Activated CD8-positive, alpha-beta T cell treated with anti-CD3 and anti-CD28 coated beads, Interleukin-2, amount 10 ng/mL, durations not matched to agents 7 days and 5 days (primary cell): ENCODE data around the gene GLYR1. TPM values are rescaled to one million over a fixed set of nuclear protein-coding genes. Genes with fewer than 3 reads are reported as not detected.
"Not testable (repeated sequence)": the region's sequence is repeated elsewhere in the genome, so short reads cannot be mapped to it uniquely, and the experiment has no call there.

Experiments used
- ATAC-seq: fragments of 150-1000 bp; cut with Tn5 transposase; one replicate; pipeline ENCODE4 v1.10.0; 2021; ENCODE audit warnings: moderate library complexity
- CTCF ChIA-PET: fragments of 350-600 bp; sonication (Branson Sonifier 250); formaldehyde crosslinking; loops from one replicate; lab custom pipeline; 2021; ENCODE audit warnings: antibody characterized with exemption; lab: Charles Lee
- POLR2A ChIA-PET: fragments of 350-600 bp; sonication (Branson Sonifier 250); formaldehyde crosslinking; loops from one replicate; lab custom pipeline; 2021; ENCODE audit warnings: antibody characterized with exemption; lab: Charles Lee
- DNase-seq: peaks from one replicate; pipeline ENCODE4 v3.0.0-alpha.2; 2020
- H3K27ac Mint-ChIP-seq: one replicate; pipeline ENCODE4 v1.8.0; 2021; ENCODE audit warnings: mild to moderate bottlenecking, mixed read lengths
- H3K27me3 Mint-ChIP-seq: one replicate; pipeline ENCODE4 v1.8.0; 2021; ENCODE audit warnings: low read depth, mixed read lengths
- H3K36me3 Mint-ChIP-seq: one replicate; pipeline ENCODE4 v1.8.0; 2021; ENCODE audit warnings: low read depth, mixed read lengths
- H3K4me1 Mint-ChIP-seq: one replicate; pipeline ENCODE4 v1.8.0; 2021; ENCODE audit warnings: low read depth, mixed read lengths
- H3K4me3 Mint-ChIP-seq: one replicate; pipeline ENCODE4 v1.8.0; 2021; ENCODE audit warnings: mild to moderate bottlenecking, mixed read lengths
- H3K9me3 Mint-ChIP-seq: one replicate; pipeline ENCODE4 v1.8.0; 2022; ENCODE audit warnings: mixed read lengths; ENCODE audit not compliant: insufficient read depth
- total RNA-seq, 2 experiments: library from RNA; stranded (reverse); gene quantifications; one replicate each; pipeline ENCODE4 v1.2.3, GENCODE V29; 2021

Gene GLYR1
- total RNA-seq, 2 experiments from 2014 or later = 92.2 to 95.7 TPM

DNA sequence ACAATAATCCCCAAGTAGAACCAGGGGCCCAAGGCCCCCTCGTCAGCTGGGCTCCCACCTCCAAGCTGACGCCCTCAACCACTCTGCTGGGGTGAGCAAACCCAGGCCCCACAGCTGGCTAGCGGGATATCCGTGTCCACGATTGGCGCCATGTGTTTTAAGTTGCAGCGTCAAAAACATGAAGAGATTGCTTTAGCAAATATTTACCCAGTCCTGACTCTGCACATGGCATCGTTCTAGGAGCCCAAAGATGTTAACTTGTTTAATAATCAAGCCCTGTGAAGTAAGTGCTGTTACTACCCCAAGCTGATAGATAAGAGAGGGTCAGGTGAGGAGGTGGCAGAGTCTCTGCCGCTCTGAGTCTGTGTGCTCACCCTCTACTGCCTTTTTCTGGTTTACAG is 58.6 kb downstream of the GLYR1 start:
- no peak for DNase-seq
- Mint-ChIP-seq H3K27ac (no peak overlapping the region), H3K36me3 (no peaks in the 10 kb centered on the region), H3K27me3 (peaks cover 3% of the 10 kb centered on the region), H3K4me3 (no peak overlapping the region), H3K9me3 (no peaks in the 10 kb centered on the region), H3K4me1 (peaks cover 7% of the 10 kb centered on the region)
- no peak for ATAC-seq
- ChIA-PET CTCF (no interaction called here), POLR2A (no interaction called here)

DNA sequence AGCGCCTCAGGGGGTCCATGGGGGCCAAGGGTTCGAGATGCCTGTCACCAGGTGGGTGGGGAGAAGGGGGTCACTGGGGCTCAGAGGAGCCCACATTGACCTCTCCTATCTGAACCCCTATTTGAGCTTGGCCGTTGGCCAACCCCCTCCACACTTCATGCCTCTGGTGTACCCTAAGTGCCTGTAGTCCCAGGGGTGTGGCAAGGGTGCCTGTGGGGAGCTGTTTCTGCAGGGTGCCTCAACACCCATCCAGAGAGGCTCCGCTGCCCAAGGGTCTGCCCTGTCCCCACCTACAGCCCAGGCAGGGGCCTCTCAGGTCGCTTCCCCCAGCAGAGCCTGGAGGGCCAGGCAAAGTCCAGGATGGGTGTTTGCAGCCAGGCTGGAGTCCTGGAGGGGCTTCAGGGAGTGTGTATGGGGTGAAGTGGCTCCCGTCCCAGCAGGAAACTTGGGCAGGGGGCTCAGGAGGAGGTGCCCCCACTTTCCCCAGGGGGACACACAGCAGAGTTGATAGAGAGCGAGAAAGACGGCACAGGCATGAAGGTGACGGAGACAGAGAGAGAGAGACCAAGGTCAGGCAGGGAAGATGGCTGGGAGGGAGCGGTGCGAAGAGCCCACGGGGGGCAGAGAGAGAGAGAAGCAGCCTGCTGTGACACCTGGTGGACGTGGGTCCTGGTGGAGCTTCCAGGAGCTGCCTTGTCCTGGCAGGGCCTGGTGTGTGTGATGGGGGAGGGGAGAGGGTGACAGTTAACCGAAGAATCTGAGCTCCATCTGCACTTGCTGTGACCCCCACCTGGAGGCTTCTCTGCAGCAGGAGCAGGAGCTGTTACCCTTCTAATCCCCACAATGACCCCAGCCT is 59.2 kb downstream of the GLYR1 start, which contains the start of gene SEPTIN12:
SEPTIN12 (minus strand) TSS at position 719 of the 856 bp plus-strand sequence; CDS start at position 19, 700 bp downstream.
- DNase-seq = no peak
- CTCF ChIA-PET = no interaction called here
- Mint-ChIP-seq H3K27me3 (peaks cover 3% of the 10 kb centered on the region), H3K9me3 (no peaks in the 10 kb centered on the region), H3K36me3 (no peaks in the 10 kb centered on the region), H3K27ac (no peak within 1 kb of the TSS), H3K4me1 (peaks cover 7% of the 10 kb centered on the region), H3K4me3 (no peak within 1 kb of the TSS)
- no peak for ATAC-seq
- POLR2A ChIA-PET = interaction anchor here (0.5 kb wide), 1 partner anchor 254 kb away, joined by 3 read pairs; no protein-coding TSS in a partner anchor

DNA sequence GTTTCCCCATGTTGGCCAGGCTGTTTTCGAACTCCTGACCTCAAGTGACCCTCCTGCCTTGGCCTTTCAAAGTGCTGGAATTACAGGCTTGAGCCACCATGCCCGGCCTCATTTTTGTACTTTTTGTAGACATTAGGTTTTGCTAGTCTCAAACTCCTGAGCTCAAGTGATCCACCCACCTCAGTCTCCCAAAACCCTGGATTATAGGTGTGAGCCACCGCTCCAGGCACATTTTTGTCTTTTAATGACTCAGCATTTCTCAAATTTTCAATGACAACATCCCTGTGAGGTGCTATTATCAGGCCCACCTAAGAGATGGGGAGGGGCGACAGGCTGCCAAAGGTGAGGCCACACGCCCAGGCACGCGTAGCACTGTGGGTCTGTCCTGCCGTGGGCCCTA is 60.0 kb downstream of the GLYR1 start:
- H3K27me3 Mint-ChIP-seq = peaks cover 3% of the 10 kb centered on the region

GRCh38 chr16:4785758-4786433 is 61.2 kb downstream of the GLYR1 start:
- Mint-ChIP-seq H3K36me3 (no peaks in the 10 kb centered on the region), H3K4me3 (no peak overlapping the region), H3K27ac (no peak overlapping the region), H3K9me3 (no peaks in the 10 kb centered on the region), H3K27me3 (peaks cover 3% of the 10 kb centered on the region), H3K4me1 (peaks cover 3% of the 10 kb centered on the region)
- DNase-seq = no peak
- ATAC-seq = no peak
- ChIA-PET CTCF (no interaction called here), POLR2A (interaction anchor here (0.6 kb wide), 1 partner anchor 189 kb away, joined by 4 read pairs; no protein-coding TSS in a partner anchor)

More for the DNA sequence above, 60.0 kb downstream of the GLYR1 start:
- Mint-ChIP-seq H3K36me3 (no peaks in the 10 kb centered on the region), H3K9me3 (no peaks in the 10 kb centered on the region), H3K4me3 (no peak overlapping the region), H3K4me1 (peaks cover 7% of the 10 kb centered on the region), H3K27ac (no peak overlapping the region)
- ChIA-PET CTCF (no interaction called here), POLR2A (no interaction called here)
- DNase-seq (no peak), ATAC-seq (no peak)

DNA sequence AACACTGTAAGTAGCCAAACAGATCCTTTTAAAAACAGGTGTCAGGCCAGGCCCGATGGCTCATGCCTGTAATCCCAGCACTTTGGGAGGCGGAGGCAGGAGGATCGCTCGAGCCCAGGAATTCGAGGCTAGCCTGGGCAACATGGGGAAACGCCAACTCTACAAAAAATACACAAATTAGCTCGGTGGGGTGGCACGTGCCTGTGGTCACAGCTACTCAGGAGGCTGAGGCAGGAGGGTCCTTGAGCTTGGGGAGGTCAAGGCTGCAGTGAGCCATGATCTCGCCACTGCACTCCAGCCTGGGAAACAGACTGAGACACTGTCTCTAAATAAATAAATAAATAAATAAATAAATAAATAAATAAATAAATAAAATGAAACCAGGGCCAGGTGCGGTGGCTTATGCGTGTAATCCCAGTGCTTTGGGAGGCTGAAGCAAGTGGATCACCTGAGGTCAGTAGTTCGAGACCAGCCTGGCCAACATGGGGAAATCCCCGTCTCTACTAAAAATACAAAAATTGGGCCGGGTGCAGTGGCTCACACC is 62.6 kb downstream of the GLYR1 start:
- H3K9me3 Mint-ChIP-seq, H3K36me3 Mint-ChIP-seq, H3K4me3 Mint-ChIP-seq, H3K4me1 Mint-ChIP-seq, DNase-seq, CTCF ChIA-PET, H3K27me3 Mint-ChIP-seq, ATAC-seq, H3K27ac Mint-ChIP-seq: not testable (repeated sequence)
- POLR2A ChIA-PET = interaction anchor here (0.6 kb wide), 1 partner anchor 1612 kb away, joined by 3 read pairs; no protein-coding TSS in a partner anchor

DNA sequence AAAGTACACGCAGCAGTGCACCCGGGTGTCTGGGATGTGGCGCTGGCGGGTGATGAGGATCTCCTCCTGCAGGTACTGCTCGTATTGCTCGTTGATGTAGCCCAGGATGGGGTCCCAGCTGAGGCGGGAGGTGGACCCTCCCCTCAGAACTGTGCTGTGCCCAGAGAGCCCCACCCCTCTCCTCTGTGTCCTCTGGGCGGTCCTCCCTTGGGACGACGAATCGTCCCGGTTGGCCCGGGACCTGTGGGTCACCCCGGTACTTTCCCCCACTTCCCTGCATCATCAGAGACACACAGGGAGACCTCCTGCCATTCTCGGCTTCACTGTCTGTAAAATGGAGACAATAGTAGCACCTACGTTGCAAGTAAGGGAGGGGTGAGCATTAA is 63.1 kb downstream of the GLYR1 start:
- Mint-ChIP-seq H3K4me3 (no peak overlapping the region), H3K27me3 (peaks cover 3% of the 10 kb centered on the region), H3K4me1 (no peaks in the 10 kb centered on the region), H3K36me3 (no peaks in the 10 kb centered on the region), H3K27ac (no peak overlapping the region), H3K9me3 (no peaks in the 10 kb centered on the region)
- no peak for ATAC-seq
- DNase-seq = no peak
- CTCF ChIA-PET = no interaction called here
- POLR2A ChIA-PET = no interaction called here

DNA sequence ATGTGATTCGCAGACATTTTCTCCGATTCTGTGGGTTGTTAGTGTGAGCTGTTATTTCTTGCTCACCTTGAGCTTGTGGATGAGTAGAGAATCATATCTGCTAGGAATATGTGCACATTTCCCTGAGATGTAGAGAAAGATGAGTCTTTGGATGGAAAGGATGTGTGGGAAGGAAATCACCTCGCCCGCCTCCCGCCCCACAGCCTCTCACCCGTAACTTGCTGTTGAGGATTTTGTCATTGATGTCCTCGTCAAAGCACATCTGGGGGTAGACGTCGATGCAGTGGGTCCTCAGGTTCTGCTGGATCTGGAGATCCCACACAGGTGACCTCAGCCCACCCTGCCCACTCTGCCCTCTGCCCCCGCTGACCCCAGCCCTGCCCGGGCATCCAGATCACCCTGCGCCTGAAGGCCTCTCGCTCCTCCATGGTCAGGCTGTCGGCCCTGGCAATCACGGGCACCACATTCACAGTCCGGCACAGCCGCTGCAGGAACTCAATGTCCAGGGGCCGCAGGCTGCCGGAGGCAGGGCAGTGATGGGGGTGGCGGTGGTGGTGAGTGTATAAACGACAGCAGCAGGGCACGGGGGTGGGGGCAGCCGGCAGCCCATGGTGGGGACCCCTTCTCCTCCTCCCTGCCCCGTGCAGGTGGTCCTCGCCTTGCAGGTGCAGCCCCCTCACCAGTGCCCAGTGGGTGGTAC is 63.7 kb downstream of the GLYR1 start:
- H3K27ac Mint-ChIP-seq = no peak overlapping the region

DNA sequence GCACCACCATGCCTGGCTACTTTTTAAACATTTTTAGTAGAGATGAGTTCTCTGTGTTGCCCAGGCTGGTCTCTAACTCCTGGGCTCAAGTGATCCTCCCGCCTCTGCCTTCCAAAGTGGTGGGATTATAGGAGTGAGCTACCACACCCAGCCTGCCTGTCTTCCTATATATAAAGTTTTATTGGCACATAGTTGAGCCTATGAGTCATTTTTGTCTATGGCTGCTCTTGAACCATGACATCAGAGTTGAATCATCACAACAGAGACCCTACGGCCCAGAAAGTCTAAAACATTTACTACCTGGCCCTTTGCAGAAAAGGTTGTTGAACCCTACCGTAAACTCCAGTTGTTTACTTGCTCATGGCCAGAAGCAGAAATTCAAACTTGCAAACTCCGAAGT is 66.9 kb downstream of the GLYR1 start:
- Mint-ChIP-seq H3K9me3 (no peaks in the 10 kb centered on the region), H3K4me3 (no peak overlapping the region), H3K27ac (no peak overlapping the region), H3K4me1 (no peaks in the 10 kb centered on the region), H3K36me3 (no peaks in the 10 kb centered on the region), H3K27me3 (no peaks in the 10 kb centered on the region)
- DNase-seq = no peak
- no peak for ATAC-seq
- ChIA-PET POLR2A (no interaction called here), CTCF (no interaction called here)

More for the DNA sequence above, 63.7 kb downstream of the GLYR1 start:
- no peaks in the 10 kb centered on the region for H3K4me1 Mint-ChIP-seq
- no peak overlapping the region for H3K4me3 Mint-ChIP-seq
- no peaks in the 10 kb centered on the region for H3K9me3 Mint-ChIP-seq
- no peak for ATAC-seq
- ChIA-PET POLR2A (no interaction called here), CTCF (no interaction called here)
- no peaks in the 10 kb centered on the region for H3K27me3 Mint-ChIP-seq
- no peaks in the 10 kb centered on the region for H3K36me3 Mint-ChIP-seq
- DNase-seq = no peak

DNA sequence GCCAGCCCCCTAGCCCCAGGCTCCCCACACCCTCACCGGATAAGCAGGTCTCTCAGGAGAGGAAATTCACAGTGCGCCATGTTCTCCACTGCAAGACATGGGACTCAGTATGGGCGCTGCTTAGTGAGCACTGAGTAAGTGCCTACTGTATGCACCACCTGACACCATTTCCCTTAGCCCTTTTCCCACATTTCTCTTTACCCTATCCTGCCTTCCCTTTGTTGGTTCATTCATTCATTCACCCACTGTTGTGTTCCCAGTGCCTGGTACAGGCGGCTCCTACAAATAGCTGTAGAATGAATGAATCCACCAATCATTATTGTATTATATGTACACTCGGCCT is 69.1 kb downstream of the GLYR1 start:
- H3K4me3 Mint-ChIP-seq = no peak overlapping the region
- H3K27ac Mint-ChIP-seq = no peak overlapping the region
- no peaks in the 10 kb centered on the region for H3K27me3 Mint-ChIP-seq
- no peaks in the 10 kb centered on the region for H3K36me3 Mint-ChIP-seq
- ChIA-PET POLR2A (no interaction called here), CTCF (no interaction called here)
- no peaks in the 10 kb centered on the region for H3K4me1 Mint-ChIP-seq
- no peak for DNase-seq
- H3K9me3 Mint-ChIP-seq = no peaks in the 10 kb centered on the region
- no peak for ATAC-seq

GRCh38 chr16:4777339-4778049 is 69.6 kb downstream of the GLYR1 start:
- Mint-ChIP-seq H3K9me3 (no peaks in the 10 kb centered on the region), H3K36me3 (no peaks in the 10 kb centered on the region), H3K4me3 (no peak overlapping the region), H3K4me1 (no peaks in the 10 kb centered on the region), H3K27ac (no peak overlapping the region), H3K27me3 (no peaks in the 10 kb centered on the region)
- ATAC-seq = no peak
- POLR2A ChIA-PET = no interaction called here
- DNase-seq = no peak
- CTCF ChIA-PET = no interaction called here

DNA sequence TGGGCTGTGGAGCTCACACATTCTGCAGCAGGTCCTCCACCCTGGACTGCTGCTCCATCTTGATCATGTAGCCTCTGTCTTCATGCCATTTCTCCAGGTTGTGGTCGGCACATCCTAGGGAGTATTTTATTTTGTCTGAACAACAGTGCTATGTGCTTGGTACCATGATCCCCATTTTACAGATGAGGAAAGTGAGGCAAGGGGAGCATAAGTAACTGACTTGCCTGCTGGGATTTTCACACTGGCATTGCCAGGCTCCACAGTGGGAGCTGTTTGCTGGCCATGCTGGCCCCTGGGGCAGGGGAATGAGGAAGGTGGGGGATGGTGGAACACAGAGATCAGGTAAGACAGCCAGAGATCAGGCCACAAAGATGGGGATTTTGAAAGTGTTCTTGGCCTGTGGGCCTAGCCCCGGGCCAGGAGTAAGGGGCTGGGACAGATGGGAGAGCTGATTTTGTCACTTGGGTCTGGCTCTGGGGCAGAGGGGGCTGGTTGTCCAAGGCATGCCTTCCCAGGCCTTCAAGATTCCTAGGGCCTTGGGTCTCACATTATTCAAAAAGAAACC is 70.9 kb downstream of the GLYR1 start:
- ChIA-PET POLR2A (no interaction called here), CTCF (no interaction called here)
- no peak for DNase-seq
- H3K4me3 Mint-ChIP-seq = no peak overlapping the region
- H3K27ac Mint-ChIP-seq = no peak overlapping the region
- ATAC-seq = no peak
- no peaks in the 10 kb centered on the region for H3K27me3 Mint-ChIP-seq
- H3K9me3 Mint-ChIP-seq = no peaks in the 10 kb centered on the region
- H3K36me3 Mint-ChIP-seq = no peaks in the 10 kb centered on the region
- no peaks in the 10 kb centered on the region for H3K4me1 Mint-ChIP-seq
